ENCODE results near the gene EXTL2.
"Not testable (repeated sequence)": the region's sequence is repeated elsewhere in the genome, so short reads cannot be mapped to it uniquely, and the experiment has no call there.

Gene EXTL2

DNA sequence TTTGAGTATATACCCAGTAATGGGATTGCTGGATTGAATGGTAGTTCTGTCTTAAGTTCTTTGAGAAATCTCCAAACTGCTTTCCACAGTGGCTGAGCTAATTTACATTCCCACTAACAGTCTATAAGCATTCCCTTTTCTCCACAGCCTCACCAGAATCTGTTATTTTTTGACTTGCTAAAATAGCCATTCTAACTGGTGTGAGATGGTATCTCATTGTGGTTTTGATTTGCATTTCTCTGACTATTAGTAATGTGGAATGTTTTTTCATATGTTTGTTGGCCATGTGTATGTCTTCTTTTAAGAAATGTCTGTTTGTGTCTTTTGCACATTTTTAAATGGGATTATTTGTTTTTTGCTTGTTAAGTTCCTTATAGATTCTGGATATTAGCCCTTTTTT lies 39.5 kb downstream of the EXTL2 start:
- DNase-seq (ENCODE audit: low spot score), result not testable (repeated sequence)

DNA sequence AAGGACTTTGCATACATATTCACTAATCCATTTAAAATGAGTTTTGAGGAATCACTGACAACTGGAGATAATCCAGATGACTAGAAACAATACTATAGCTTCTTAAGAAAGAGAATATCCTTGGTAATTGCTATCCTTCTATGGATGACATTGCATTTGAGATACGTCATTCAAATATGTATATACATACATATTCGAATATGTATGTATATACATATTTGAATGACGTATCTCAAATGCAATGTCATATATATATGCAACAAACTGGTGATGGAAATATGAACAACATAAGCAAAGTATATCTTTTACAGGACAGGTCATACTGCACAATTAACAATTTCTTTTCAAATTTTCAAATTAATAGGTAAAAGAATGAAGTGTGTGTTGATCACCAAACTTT lies 41.7 kb downstream of the EXTL2 start:
- no peak for DNase-seq (ENCODE audit: low spot score)

DNA sequence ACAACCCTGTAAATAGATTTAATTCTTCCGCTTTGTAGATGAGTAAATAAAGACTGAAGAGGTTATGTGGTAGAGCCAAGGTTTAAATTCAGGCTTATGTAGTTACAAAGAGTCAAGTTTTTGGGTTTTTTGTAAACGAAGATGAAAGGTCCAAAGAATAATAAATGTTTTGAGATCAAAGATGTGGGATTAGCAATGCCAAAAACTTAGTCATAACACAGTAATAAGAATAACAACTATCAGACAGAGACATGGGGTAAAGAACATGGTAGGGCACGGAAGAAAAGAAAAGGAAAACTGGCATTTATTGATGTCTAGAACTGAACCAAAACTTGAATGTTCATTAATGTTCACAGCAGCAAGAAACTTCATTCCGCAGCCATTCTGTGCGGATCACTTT lies 42.9 kb downstream of the EXTL2 start:
- DNase-seq (ENCODE audit: low spot score), result no peak

DNA sequence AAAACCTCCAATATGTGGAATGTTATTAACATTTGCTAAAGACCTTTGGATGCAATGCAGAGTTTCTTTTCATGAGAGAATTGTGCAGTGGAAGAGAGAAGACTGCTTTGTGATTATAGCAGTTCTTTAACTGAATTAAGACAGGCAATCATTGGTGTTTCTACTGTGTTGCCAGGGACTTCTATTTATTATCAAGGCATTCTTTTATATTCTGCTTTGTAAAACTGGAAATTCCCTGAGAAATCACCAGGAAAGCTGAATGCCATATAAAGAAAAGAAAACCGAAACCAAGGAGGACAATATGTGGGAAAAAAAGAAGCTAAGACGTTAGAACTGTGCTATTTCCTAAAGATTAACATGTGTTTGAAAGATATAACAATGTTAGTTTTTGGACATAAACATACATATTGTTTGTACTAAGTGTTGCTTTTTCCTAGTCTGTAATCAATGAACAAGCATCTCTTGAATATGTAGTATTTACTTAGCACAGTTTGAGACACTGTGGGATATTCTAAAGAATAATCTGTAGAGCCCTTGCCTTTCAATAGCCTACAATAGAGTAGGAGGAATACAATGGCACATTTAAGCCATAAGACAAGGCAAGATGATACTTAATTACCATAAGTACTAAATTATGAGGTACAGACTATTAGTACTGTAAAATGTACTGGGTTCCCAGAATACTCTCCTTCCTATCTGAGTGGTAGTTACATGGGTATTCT lies 47.1 kb downstream of the EXTL2 start:
- peak; percentile 14 for DNase-seq (ENCODE audit: low spot score)

GRCh38 chr1:100843160-100843559 lies 51.5 kb downstream of the EXTL2 start:
- not testable (repeated sequence) for DNase-seq (ENCODE audit: low spot score)

GRCh38 chr1:100835866-100836842 lies 58.5 kb downstream of the EXTL2 start:
- no peak for DNase-seq (ENCODE audit: low spot score)

- no peak for DNase-seq (ENCODE audit: low spot score)
These were observed 59.6 kb downstream of the EXTL2 start for GRCh38 chr1:100834777-100835660.

DNA sequence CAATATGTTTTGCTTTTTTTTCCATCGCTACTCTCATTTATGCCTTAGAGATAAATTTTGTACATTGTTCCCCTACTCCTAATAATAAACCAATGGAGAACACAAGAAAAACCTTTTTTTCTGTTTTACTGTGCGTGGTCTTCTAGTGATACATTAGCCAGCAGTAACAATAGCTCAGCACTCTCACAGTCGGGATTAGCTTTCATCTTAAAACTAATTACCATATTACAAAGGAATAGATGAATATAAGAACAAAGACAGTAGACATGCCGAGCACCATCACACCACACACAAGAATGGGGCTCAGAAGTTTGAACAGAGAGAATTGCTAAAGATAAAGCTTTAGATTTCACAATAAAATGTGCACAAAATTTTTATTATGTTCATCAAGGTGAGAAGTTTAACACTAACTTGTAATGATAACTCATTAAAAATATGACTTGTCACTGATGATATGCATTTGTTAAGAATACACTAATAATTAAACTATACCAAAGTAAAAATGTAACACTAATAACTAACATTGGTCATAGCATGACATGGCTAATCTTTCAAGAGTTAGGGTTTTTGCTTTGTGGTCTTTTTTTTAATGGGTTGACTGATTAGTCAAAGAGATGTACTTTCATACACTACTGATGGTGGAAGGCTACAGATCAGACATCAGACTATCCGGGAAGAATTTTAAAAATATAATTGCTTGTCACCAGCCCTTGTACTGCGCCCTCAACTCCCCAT lies 61.8 kb downstream of the EXTL2 start:
- no peak for DNase-seq (ENCODE audit: low spot score)

- not testable (repeated sequence) for DNase-seq (ENCODE audit: low spot score)
These were observed 69.0 kb downstream of the EXTL2 start for GRCh38 chr1:100825666-100826065.
